Measurements from ENCODE around the gene SLC12A8. TPM values are rescaled to one million over a fixed set of nuclear protein-coding genes. Genes with fewer than 3 reads are reported as not detected.

Gene SLC12A8
- total RNA-seq, 1 donor from 2014 or later, result 2.2 TPM

DNA sequence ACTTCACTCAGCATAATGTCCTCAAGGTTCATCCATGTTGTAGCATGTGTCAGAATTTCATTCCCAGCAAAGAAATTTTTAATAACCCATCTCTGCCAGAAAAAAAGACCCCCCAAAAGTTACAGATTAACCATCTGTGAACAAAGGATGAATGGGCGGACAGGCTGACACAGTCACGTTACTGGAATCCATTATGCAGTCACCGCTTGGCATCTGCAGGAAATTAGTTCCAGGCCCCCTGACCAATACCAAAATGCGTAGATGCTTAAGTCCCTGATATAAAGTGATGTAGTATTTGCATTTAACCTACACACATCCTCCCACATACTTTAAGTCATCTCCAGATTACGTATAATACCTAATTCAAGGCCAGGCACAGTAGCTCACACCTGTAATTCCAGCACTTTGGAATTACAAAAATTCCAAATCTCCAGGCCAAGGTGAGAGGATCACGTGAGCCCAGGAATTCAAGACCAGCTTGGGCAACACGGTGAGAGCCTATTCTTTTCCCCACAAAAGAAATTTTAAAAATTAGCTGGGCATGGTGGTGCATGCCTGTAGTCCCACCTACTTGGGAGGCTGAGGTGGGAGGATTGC lies 1.5 kb upstream of the SLC12A8 start:
- Mint-ChIP-seq H3K27me3 (ENCODE audit: insufficient read depth, low read depth) (peaks cover 22% of the 10 kb centered on the region), H3K9me3 (no peaks in the 10 kb centered on the region), H3K4me3 (peak overlapping the region; percentile 18), H3K4me1 (peaks cover 11% of the 10 kb centered on the region), H3K27ac (no peak overlapping the region), H3K36me3 (no peaks in the 10 kb centered on the region)
- H3K4me2 ChIP-seq, result peak overlapping the region; percentile 94
- no peaks in the 10 kb centered on the region for H3K36me3 ChIP-seq
- H3K9ac ChIP-seq, result no peak overlapping the region
- DNase-seq (ENCODE audit: low spot score), result no peak
- H2AFZ ChIP-seq (replicated peaks), result no peak overlapping the region
- H3K79me2 ChIP-seq (ENCODE audit: low read depth), result no peaks in the 10 kb centered on the region
- H3K27ac ChIP-seq, result no peak overlapping the region
- no peak overlapping the region for H3K4me3 ChIP-seq
- no peaks in the 10 kb centered on the region for H3F3A ChIP-seq (ENCODE audit: low read depth)
- H3K4me1 ChIP-seq, result peaks cover 16% of the 10 kb centered on the region
- no peaks in the 10 kb centered on the region for H4K20me1 ChIP-seq (ENCODE audit: low read depth)
- H3K27me3 ChIP-seq, result peaks cover 15% of the 10 kb centered on the region
- TF ChIP-seq, protein P1, sequence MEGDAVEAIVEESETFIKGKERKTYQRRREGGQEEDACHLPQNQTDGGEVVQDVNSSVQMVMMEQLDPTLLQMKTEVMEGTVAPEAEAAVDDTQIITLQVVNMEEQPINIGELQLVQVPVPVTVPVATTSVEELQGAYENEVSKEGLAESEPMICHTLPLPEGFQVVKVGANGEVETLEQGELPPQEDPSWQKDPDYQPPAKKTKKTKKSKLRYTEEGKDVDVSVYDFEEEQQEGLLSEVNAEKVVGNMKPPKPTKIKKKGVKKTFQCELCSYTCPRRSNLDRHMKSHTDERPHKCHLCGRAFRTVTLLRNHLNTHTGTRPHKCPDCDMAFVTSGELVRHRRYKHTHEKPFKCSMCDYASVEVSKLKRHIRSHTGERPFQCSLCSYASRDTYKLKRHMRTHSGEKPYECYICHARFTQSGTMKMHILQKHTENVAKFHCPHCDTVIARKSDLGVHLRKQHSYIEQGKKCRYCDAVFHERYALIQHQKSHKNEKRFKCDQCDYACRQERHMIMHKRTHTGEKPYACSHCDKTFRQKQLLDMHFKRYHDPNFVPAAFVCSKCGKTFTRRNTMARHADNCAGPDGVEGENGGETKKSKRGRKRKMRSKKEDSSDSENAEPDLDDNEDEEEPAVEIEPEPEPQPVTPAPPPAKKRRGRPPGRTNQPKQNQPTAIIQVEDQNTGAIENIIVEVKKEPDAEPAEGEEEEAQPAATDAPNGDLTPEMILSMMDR (IDR thresholded peaks at IDR 0.05), result no peak
- no peak for TF ChIP-seq EZH2 (IDR thresholded peaks at IDR 0.05)
- no peak for TF ChIP-seq EZH2phosphoT487 (IDR thresholded peaks at IDR 0.05)
- H3K9me3 ChIP-seq (ENCODE audit: low read depth), result no peaks in the 10 kb centered on the region

DNA sequence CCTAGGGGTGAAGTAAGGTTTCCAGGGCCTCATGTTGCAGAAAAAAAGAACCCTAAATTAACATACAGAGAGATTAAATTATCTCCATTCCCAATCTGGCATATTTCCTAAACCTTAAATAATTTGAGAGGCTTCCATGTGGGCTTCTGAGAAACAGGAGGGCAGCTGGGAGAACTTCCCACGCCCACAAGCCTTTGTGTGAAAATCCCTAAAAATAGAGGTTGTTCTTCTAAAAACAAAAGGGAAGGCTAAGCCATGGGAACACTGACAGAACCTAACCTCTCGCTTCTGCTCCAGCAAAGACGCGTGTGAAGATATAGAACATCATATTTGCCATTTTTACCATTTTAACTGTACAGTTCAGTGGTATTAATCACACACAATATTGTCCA lies 812 bp upstream of the SLC12A8 start:
- Histone ChIP-seq H3K27ac (no peak overlapping the region), H3K9ac (no peak overlapping the region)

GRCh38 chr3:125212091-125212508 lies 448 bp downstream of the SLC12A8 start:
- H3K4me3 Mint-ChIP-seq, result peak overlapping the region; percentile 76
- Histone ChIP-seq H3K27me3 (peaks cover 15% of the 10 kb centered on the region), H3K9ac (no peak overlapping the region), H3K4me1 (peaks cover 16% of the 10 kb centered on the region), H3K9me3 (ENCODE audit: low read depth) (no peaks in the 10 kb centered on the region), H3K36me3 (no peaks in the 10 kb centered on the region), H3K27ac (no peak overlapping the region), H4K20me1 (ENCODE audit: low read depth) (no peaks in the 10 kb centered on the region), H3K4me3 (peak overlapping the region; percentile 61), H3K79me2 (ENCODE audit: low read depth) (no peaks in the 10 kb centered on the region), H3K4me2 (peak overlapping the region; percentile 94), H3F3A (ENCODE audit: low read depth) (no peaks in the 10 kb centered on the region), H2AFZ (replicated peaks) (peak overlapping the region; percentile 85)
- peaks cover 14% of the 10 kb centered on the region for H3K4me1 Mint-ChIP-seq
- TF ChIP-seq EZH2phosphoT487 (IDR thresholded peaks at IDR 0.05) (no peak), EZH2 (IDR thresholded peaks at IDR 0.05) (no peak)
- TF ChIP-seq, protein P1 (IDR thresholded peaks at IDR 0.05), result no peak
- H3K27ac Mint-ChIP-seq, result no peak overlapping the region
- H3K9me3 Mint-ChIP-seq, result no peaks in the 10 kb centered on the region
- no peaks in the 10 kb centered on the region for H3K36me3 Mint-ChIP-seq
- DNase-seq (ENCODE audit: low spot score), result peak; percentile 74
- peaks cover 22% of the 10 kb centered on the region for H3K27me3 Mint-ChIP-seq (ENCODE audit: insufficient read depth, low read depth)

More for the DNA sequence above, 812 bp upstream of the SLC12A8 start:
- H3K4me2 ChIP-seq, result peak overlapping the region; percentile 94
- H3K4me3 ChIP-seq, result peak overlapping the region; percentile 61
- no peaks in the 10 kb centered on the region for H3K36me3 ChIP-seq
- peaks cover 16% of the 10 kb centered on the region for H3K4me1 ChIP-seq
- peaks cover 11% of the 10 kb centered on the region for H3K4me1 Mint-ChIP-seq
- H4K20me1 ChIP-seq (ENCODE audit: low read depth), result no peaks in the 10 kb centered on the region
- peak overlapping the region; percentile 18 for H3K4me3 Mint-ChIP-seq
- DNase-seq (ENCODE audit: low spot score), result peak; percentile 9
- no peaks in the 10 kb centered on the region for H3F3A ChIP-seq (ENCODE audit: low read depth)
- H3K27me3 ChIP-seq, result peaks cover 15% of the 10 kb centered on the region
- H3K9me3 ChIP-seq (ENCODE audit: low read depth), result no peaks in the 10 kb centered on the region
- H3K9me3 Mint-ChIP-seq, result no peaks in the 10 kb centered on the region
- peak overlapping the region; percentile 85 for H2AFZ ChIP-seq (replicated peaks)
- H3K27ac Mint-ChIP-seq, result no peak overlapping the region
- H3K36me3 Mint-ChIP-seq, result no peaks in the 10 kb centered on the region
- H3K27me3 Mint-ChIP-seq (ENCODE audit: insufficient read depth, low read depth), result peaks cover 22% of the 10 kb centered on the region
- no peaks in the 10 kb centered on the region for H3K79me2 ChIP-seq (ENCODE audit: low read depth)
- TF ChIP-seq, protein P1 (IDR thresholded peaks at IDR 0.05), result no peak
- no peak for TF ChIP-seq EZH2 (IDR thresholded peaks at IDR 0.05)
- TF ChIP-seq EZH2phosphoT487 (IDR thresholded peaks at IDR 0.05), result no peak
